K562 (cell line): ENCODE measurements around the gene SLC2A8. TPM values are rescaled to one million over a fixed set of nuclear protein-coding genes. Genes with fewer than 3 reads are reported as not detected.

Experiments used
- ARID2 ChIP-seq: fragments of 450-650 bp; IDR thresholded peaks from 2 replicates; pipeline ENCODE4 v1.6.1; 2017; ENCODE audit warnings: antibody characterized with exemption, mild to moderate bottlenecking
- ARNT ChIP-seq, 2 experiments: fragments of 450-650 bp; IDR thresholded peaks; 2 replicates each; pipeline ENCODE4 v1.6.1; 2016; ENCODE audit warnings: mild to moderate bottlenecking in 1 of 2
- ASH1L ChIP-seq: fragments of 450-650 bp; IDR thresholded peaks from 2 replicates; pipeline ENCODE4 v1.6.1; 2018; ENCODE audit warnings: borderline replicate concordance, mild to moderate bottlenecking, low read depth; ENCODE audit not compliant: partially characterized antibody
- CGGBP1 ChIP-seq: fragments of 250-450 bp; sonication (Bioruptor Pico); IDR thresholded peaks from 2 replicates; pipeline ENCODE4 v1.9.0; 2021; ENCODE audit warnings: mild to moderate bottlenecking
- EP300 ChIP-seq: IDR thresholded peaks from 2 replicates; pipeline ENCODE4 v1.6.1; 2012; ENCODE audit warnings: low read length, improper control_type of control experiment
- FOS ChIP-seq: IDR thresholded peaks from 3 replicates; pipeline ENCODE4 v1.6.1; 2011; ENCODE audit not compliant: insufficient read length; ENCODE audit errors: extremely low read depth
- FUS ChIP-seq: fragments of 200-400 bp; formaldehyde crosslinking; optimal IDR thresholded peaks from 2 replicates; pipeline ENCODE3; 2017; ENCODE audit warnings: low read depth, low read length
- MCM2 ChIP-seq: fragments of 450-650 bp; IDR thresholded peaks from 2 replicates; pipeline ENCODE4 v1.6.1; 2017; ENCODE audit warnings: low read depth, mild to moderate bottlenecking
- NBN ChIP-seq: fragments of 450-650 bp; IDR thresholded peaks from 2 replicates; pipeline ENCODE4 v1.6.1; 2016; ENCODE audit warnings: low read depth, mild to moderate bottlenecking
- NFRKB ChIP-seq: fragments of 450-650 bp; IDR thresholded peaks from 2 replicates; pipeline ENCODE4 v1.6.1; 2016; ENCODE audit warnings: low read depth
- RBM22 ChIP-seq: fragments of 200-400 bp; formaldehyde crosslinking; IDR thresholded peaks from 2 replicates; pipeline ENCODE4 v1.6.1; 2018; ENCODE audit warnings: low read length, low read depth; ENCODE audit not compliant: poor library complexity, severe bottlenecking
- RHOXF2B ChIP-seq: fragments of 250-450 bp; sonication (Bioruptor Pico); conservative IDR thresholded peaks from 2 replicates; pipeline ENCODE4 v1.5.1; 2021
- SRSF9 ChIP-seq: fragments of 200-400 bp; formaldehyde crosslinking; IDR thresholded peaks from 2 replicates; pipeline ENCODE4 v1.6.1; 2017; ENCODE audit warnings: low read depth, low read length, borderline replicate concordance
- SUPT5H ChIP-seq: fragments of 450-650 bp; IDR thresholded peaks from 2 replicates; pipeline ENCODE4 v1.6.1; 2016
- U2AF1 ChIP-seq: fragments of 200-400 bp; formaldehyde crosslinking; optimal IDR thresholded peaks from 2 replicates; pipeline ENCODE3; 2017; ENCODE audit warnings: mild to moderate bottlenecking, low read depth, low read length, moderate library complexity
- ZNF23 ChIP-seq: fragments of 250-450 bp; sonication (Bioruptor Pico); IDR thresholded peaks from 2 replicates; pipeline ENCODE4 v1.4.0; 2020; ENCODE audit warnings: mild to moderate bottlenecking
- ZNF311 ChIP-seq: fragments of 250-450 bp; sonication (Bioruptor Pico); IDR thresholded peaks from 2 replicates; pipeline ENCODE4 v1.4.0; 2020; ENCODE audit warnings: mild to moderate bottlenecking, moderate library complexity
- ZNF707 ChIP-seq: fragments of 250-450 bp; sonication (Bioruptor Pico); conservative IDR thresholded peaks from 2 replicates; pipeline ENCODE4 v1.8.0; 2022; ENCODE audit warnings: inconsistent platforms, mild to moderate bottlenecking, moderate library complexity
- ZNF778 ChIP-seq: fragments of 450-650 bp; formaldehyde crosslinking; IDR thresholded peaks from 2 replicates; pipeline ENCODE4 v1.4.0; 2020; ENCODE audit warnings: mild to moderate bottlenecking, moderate library complexity
- polyA plus RNA-seq, 8 experiments: library from polyadenylated mRNA; depleted of rRNA in 4 of 8; stranded (reverse) in 5 of 8; unstranded in 3 of 8; fragments of >200 nt; fragmentation: Nextera tagmentation in 2 of 8; fragmentation: Illumina TruSeq in 1 of 8; extraction: Ambion mirVana in 2 of 8; extraction: Trizol in 1 of 8; gene quantifications; 2 replicates each; pipeline versions ENCODE4 v1.2.1 to v1.2.3, GENCODE V29; 2011 to 2014; ENCODE audit warnings: inconsistent platforms in 1 of 8, missing spikeins in 1 of 8
- total RNA-seq, 7 experiments: library from RNA; depleted of rRNA in 6 of 7; stranded (reverse); fragments of >200 nt in 6 of 7; fragmentation: Illumina TruSeq in 2 of 7; extraction: Trizol in 2 of 7; gene quantifications; 2 replicates each; pipeline versions ENCODE4 v1.2.1 to v1.2.3, GENCODE V29; 2011 to 2021; ENCODE audit warnings: low replicate concordance in 1 of 7
- TF ChIP-seq, protein P1 (sequence below), 2 experiments: fragments of 250-450 bp in 1 of 2; fragments of 450-650 bp in 1 of 2; sonication (Bioruptor Pico) in 1 of 2; IDR thresholded peaks; 2 replicates each; pipeline versions ENCODE4 v1.6.1 to v1.8.0; 2016 to 2021; ENCODE audit warnings: mild to moderate bottlenecking in 2 of 2, moderate library complexity in 2 of 2, missing compliant biosample characterization in 1 of 2, missing genetic modification characterization in 1 of 2
- TF ChIP-seq, protein P2 (sequence below): fragments of 250-450 bp; sonication (Bioruptor Pico); IDR thresholded peaks from 2 replicates; pipeline ENCODE4 v1.5.1; 2021; ENCODE audit warnings: mild to moderate bottlenecking
- TF ChIP-seq, protein P3 (sequence below): sonication (generic); formaldehyde crosslinking; IDR thresholded peaks from 2 replicates; pipeline ENCODE4 v1.8.1; 2023; ENCODE audit warnings: mild to moderate bottlenecking, missing genetic modification reagents
- TF ChIP-seq, protein P4 (sequence below): fragments of 450-650 bp; IDR thresholded peaks from 2 replicates; pipeline ENCODE4 v1.6.1; 2016; ENCODE audit warnings: antibody characterized with exemption

SLC2A8 gene
- total and polyA plus RNA-seq, 9 of the 15 experiments (the other 6 are each of a cell fraction or from before 2014, with no cell fraction given), result 0.13 to 12.9 (median 5.2) TPM

- TF ChIP-seq, protein P1, sequence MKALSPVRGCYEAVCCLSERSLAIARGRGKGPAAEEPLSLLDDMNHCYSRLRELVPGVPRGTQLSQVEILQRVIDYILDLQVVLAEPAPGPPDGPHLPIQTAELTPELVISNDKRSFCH (CRISPR knock-in tag; IDR thresholded peaks at IDR 0.05), result no peak
- TF ChIP-seq, protein P1 (tag; IDR thresholded peaks at IDR 0.05), result peak; percentile 55; the same call in 1 of the 2 replicates
- TF ChIP-seq MCM2 (no peak), NBN (0 out of 2 replicates have a peak, but pooled peaks have one; percentile 13), FUS (no peak), EP300 (no peak), ZNF707 (CRISPR knock-in tag) (no peak), ZNF23 (CRISPR knock-in tag) (no peak), RHOXF2B (CRISPR knock-in tag) (no peak), ZNF778 (no peak), CGGBP1 (CRISPR knock-in tag) (peak; percentile 29; the same call in 1 of the 2 replicates), ARID2 (no peak), SRSF9 (no peak), U2AF1 (no peak), NFRKB (no peak; the same call in 1 of the 2 replicates), ASH1L (no peak), RBM22 (no peak), FOS (no peak), ARNT (IDR thresholded peaks at IDR 0.05) (no peak), SUPT5H (peak; percentile 78), ZNF311 (no peak)
- TF ChIP-seq, protein P2, sequence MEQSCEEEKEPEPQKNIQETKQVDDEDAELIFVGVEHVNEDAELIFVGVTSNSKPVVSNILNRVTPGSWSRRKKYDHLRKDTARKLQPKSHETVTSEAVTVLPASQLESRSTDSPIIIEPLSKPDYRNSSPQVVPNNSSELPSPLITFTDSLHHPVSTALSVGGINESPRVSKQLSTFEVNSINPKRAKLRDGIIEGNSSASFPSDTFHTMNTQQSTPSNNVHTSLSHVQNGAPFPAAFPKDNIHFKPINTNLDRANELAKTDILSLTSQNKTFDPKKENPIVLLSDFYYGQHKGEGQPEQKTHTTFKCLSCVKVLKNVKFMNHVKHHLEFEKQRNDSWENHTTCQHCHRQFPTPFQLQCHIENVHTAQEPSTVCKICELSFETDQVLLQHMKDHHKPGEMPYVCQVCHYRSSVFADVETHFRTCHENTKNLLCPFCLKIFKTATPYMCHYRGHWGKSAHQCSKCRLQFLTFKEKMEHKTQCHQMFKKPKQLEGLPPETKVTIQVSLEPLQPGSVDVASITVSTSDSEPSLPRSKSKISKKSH (CRISPR knock-in tag), result no peak
- TF ChIP-seq, protein P3, sequence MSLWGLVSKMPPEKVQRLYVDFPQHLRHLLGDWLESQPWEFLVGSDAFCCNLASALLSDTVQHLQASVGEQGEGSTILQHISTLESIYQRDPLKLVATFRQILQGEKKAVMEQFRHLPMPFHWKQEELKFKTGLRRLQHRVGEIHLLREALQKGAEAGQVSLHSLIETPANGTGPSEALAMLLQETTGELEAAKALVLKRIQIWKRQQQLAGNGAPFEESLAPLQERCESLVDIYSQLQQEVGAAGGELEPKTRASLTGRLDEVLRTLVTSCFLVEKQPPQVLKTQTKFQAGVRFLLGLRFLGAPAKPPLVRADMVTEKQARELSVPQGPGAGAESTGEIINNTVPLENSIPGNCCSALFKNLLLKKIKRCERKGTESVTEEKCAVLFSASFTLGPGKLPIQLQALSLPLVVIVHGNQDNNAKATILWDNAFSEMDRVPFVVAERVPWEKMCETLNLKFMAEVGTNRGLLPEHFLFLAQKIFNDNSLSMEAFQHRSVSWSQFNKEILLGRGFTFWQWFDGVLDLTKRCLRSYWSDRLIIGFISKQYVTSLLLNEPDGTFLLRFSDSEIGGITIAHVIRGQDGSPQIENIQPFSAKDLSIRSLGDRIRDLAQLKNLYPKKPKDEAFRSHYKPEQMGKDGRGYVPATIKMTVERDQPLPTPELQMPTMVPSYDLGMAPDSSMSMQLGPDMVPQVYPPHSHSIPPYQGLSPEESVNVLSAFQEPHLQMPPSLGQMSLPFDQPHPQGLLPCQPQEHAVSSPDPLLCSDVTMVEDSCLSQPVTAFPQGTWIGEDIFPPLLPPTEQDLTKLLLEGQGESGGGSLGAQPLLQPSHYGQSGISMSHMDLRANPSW (CRISPR knock-in tag), result no peak
- TF ChIP-seq, protein P4, sequence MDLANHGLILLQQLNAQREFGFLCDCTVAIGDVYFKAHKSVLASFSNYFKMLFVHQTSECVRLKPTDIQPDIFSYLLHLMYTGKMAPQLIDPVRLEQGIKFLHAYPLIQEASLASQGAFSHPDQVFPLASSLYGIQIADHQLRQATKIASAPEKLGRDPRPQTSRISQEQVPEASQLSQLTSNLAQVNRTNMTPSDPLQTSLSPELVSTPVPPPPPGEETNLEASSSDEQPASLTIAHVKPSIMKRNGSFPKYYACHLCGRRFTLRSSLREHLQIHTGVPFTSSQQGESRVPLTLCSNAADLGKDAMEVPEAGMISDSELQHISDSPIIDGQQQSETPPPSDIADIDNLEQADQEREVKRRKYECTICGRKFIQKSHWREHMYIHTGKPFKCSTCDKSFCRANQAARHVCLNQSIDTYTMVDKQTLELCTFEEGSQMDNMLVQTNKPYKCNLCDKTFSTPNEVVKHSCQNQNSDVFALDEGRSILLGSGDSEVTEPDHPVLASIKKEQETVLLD, result no peak
Measured at GRCh38 chr9:127423934-127424675, 27.1 kb downstream of the SLC2A8 start, which contains the start of gene ZNF79 (continued).
